ENCODE measurements around the gene COL27A1. TPM values are rescaled to one million over a fixed set of nuclear protein-coding genes. Genes with fewer than 3 reads are reported as not detected.
"Not testable (repeated sequence)": the region's sequence is repeated elsewhere in the genome, so short reads cannot be mapped to it uniquely, and the experiment has no call there.

The COL27A1 gene
- total and polyA plus RNA-seq, 2 donors (not counting 1 experiment from before 2014, with no cell fraction given) = 0.16 to 0.27 TPM

DNA sequence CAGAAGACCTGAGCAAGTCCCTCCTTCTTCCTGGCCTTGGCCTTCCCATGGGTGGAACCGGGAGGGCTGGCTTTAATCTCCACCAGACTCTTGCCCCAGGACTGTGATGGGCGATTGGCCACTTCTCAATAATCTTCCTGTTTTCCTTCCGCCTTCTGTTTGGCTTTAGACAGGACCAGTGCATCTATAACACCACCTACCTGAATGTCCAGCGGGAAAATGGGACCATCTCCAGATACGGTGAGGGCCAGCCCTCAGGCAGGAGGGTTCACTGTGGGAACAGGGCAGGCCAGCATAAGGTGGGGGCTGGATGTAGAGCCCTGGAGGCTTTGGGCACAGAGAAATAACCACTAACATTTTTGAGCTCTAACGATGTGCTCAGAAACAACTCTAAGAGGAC, 168.5 kb downstream of the COL27A1 start:
- H3K4me1 ChIP-seq (ENCODE audit: control insufficient read depth in 2 of 2, insufficient read depth in 2 of 2, low read length in 2 of 2); DNase-seq; H4K20me1 ChIP-seq (ENCODE audit: control insufficient read depth, insufficient read depth, low read length, poor library complexity, severe bottlenecking); H3K36me3 ChIP-seq (replicated peaks in 1 of 2; ENCODE audit: control extremely low read depth in 1 of 2, control insufficient read depth in 1 of 2, extremely low read depth in 1 of 2, insufficient read depth in 2 of 2, low read length in 1 of 2); H3K27ac Mint-ChIP-seq; intact Hi-C loops (cut with micrococcal nuclease); H3K4me3 ChIP-seq (ENCODE audit: control extremely low read depth in 1 of 5, extremely low read depth in 1 of 5, insufficient read depth in 1 of 5, low read depth in 2 of 5, low read length in 4 of 5); H3K79me2 ChIP-seq (ENCODE audit: control insufficient read depth, insufficient read depth, low read length); ATAC-seq (ENCODE audit: low read depth); H3K4me1 Mint-ChIP-seq; H3K4me2 ChIP-seq (replicated peaks; ENCODE audit: low read depth, low read length, poor library complexity, severe bottlenecking); H3K9ac ChIP-seq (ENCODE audit: low read length); H3K9me3 ChIP-seq (ENCODE audit: control extremely low read depth in 1 of 3, control insufficient read depth in 2 of 3, insufficient read depth in 1 of 3, low read length in 2 of 3); H3K27me3 Mint-ChIP-seq; H2AFZ ChIP-seq (ENCODE audit: insufficient read depth, low read depth, low read length, poor library complexity, severe bottlenecking); H3K4me3 Mint-ChIP-seq; CTCF ChIA-PET; POLR2A ChIA-PET; H3K27me3 ChIP-seq (replicated peaks in 1 of 4; ENCODE audit: control extremely low read depth in 1 of 4, control insufficient read depth in 3 of 4, insufficient read depth in 4 of 4, low read length in 3 of 4); H3K27ac ChIP-seq (ENCODE audit: low read length in 2 of 2); H3K9me3 Mint-ChIP-seq (ENCODE audit: insufficient read depth): not testable (repeated sequence)
- 80% methylated on average over 3 of the region's 6 CpGs for WGBS (ENCODE audit: insufficient coverage)

DNA sequence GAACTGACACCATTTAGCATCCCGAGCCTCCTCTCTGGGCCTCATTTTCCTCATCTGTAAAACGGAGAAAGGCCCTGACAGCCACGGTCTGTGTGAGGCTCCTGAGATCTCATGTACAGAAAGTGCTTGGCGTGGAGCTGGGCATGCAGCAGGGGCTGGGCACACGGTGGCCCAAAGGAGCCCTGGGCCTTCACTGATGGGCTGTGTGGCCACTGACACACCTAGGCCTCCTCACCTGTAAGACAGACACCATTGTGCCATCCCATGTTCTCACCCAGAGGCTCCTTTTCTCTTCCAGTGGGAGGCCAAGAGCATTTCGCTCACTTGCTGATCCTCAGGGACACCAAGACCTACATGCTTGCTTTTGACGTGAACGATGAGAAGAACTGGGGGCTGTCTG, 169.2 kb downstream of the COL27A1 start:
- H3K4me1 Mint-ChIP-seq = no peaks in the 10 kb centered on the region
- H3K27me3 Mint-ChIP-seq = no peaks in the 10 kb centered on the region
- Histone ChIP-seq H3K4me3 (ENCODE audit: control extremely low read depth in 1 of 5, extremely low read depth in 1 of 5, insufficient read depth in 1 of 5, low read depth in 2 of 5, low read length in 4 of 5) (no peak overlapping the region), H3K36me3 (replicated peaks in 1 of 2; ENCODE audit: control extremely low read depth in 1 of 2, control insufficient read depth in 1 of 2, extremely low read depth in 1 of 2, insufficient read depth in 2 of 2, low read length in 1 of 2) (no peaks in the 10 kb centered on the region), H3K4me2 (replicated peaks; ENCODE audit: low read depth, low read length, poor library complexity, severe bottlenecking) (no peak overlapping the region), H3K79me2 (ENCODE audit: control insufficient read depth, insufficient read depth, low read length) (no peaks in the 10 kb centered on the region), H3K9me3 (ENCODE audit: control extremely low read depth in 1 of 3, control insufficient read depth in 2 of 3, insufficient read depth in 1 of 3, low read length in 2 of 3) (peaks cover 0 to 4% (median 0%) of the 10 kb centered on the region in 3 donors), H4K20me1 (ENCODE audit: control insufficient read depth, insufficient read depth, low read length, poor library complexity, severe bottlenecking) (no peaks in the 10 kb centered on the region), H3K27me3 (replicated peaks in 1 of 4; ENCODE audit: control extremely low read depth in 1 of 4, control insufficient read depth in 3 of 4, insufficient read depth in 4 of 4, low read length in 3 of 4) (peaks cover 0 to 5% (median 0%) of the 10 kb centered on the region in 4 experiments), H3K9ac (ENCODE audit: low read length) (no peak overlapping the region), H3K27ac (ENCODE audit: low read length in 2 of 2) (no peak overlapping the region), H2AFZ (ENCODE audit: insufficient read depth, low read depth, low read length, poor library complexity, severe bottlenecking) (no peak overlapping the region), H3K4me1 (ENCODE audit: control insufficient read depth in 2 of 2, insufficient read depth in 2 of 2, low read length in 2 of 2) (no peaks in the 10 kb centered on the region)
- H3K9me3 Mint-ChIP-seq (ENCODE audit: insufficient read depth) = no peaks in the 10 kb centered on the region
- no peak overlapping the region for H3K4me3 Mint-ChIP-seq
- WGBS (ENCODE audit: insufficient coverage) = 94% methylated on average over 6 of the region's 8 CpGs
- CTCF ChIA-PET = interaction anchor here (0.5 kb wide), 1 partner anchor 30 kb away, joined by 3 read pairs; no protein-coding TSS in a partner anchor
- H3K27ac Mint-ChIP-seq = no peak overlapping the region
- ATAC-seq (ENCODE audit: low read depth) = no peak
- no peak for TF ChIP-seq EZH2 (IDR thresholded peaks at IDR 0.05; ENCODE audit: borderline replicate concordance, insufficient read depth, low read depth, low read length, poor library complexity, severe bottlenecking)
- TF ChIP-seq, protein P1, sequence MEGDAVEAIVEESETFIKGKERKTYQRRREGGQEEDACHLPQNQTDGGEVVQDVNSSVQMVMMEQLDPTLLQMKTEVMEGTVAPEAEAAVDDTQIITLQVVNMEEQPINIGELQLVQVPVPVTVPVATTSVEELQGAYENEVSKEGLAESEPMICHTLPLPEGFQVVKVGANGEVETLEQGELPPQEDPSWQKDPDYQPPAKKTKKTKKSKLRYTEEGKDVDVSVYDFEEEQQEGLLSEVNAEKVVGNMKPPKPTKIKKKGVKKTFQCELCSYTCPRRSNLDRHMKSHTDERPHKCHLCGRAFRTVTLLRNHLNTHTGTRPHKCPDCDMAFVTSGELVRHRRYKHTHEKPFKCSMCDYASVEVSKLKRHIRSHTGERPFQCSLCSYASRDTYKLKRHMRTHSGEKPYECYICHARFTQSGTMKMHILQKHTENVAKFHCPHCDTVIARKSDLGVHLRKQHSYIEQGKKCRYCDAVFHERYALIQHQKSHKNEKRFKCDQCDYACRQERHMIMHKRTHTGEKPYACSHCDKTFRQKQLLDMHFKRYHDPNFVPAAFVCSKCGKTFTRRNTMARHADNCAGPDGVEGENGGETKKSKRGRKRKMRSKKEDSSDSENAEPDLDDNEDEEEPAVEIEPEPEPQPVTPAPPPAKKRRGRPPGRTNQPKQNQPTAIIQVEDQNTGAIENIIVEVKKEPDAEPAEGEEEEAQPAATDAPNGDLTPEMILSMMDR (IDR thresholded peaks at IDR 0.05) = no peak
- intact Hi-C loops (cut with micrococcal nuclease) = no loop called here
- DNase-seq = no peak
- POLR2A ChIA-PET = no interaction called here

DNA sequence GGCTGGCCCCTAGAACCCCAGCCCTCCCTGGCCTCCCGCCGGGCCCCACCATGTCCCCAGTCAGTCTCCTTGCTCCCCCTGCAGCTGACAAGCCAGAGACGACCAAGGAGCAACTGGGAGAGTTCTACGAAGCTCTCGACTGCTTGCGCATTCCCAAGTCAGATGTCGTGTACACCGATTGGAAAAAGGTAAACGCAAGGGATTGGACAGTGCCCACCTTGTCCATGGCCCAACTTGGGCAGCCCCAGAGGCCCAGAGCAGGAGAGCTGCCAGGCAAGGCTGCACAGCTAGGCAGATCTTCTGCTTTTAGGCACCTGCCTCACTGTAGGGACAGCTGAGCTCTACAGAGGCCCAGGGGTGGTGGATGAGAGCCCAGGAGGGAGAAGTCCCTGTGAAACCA, 169.6 kb downstream of the COL27A1 start:
- H3K79me2 ChIP-seq (ENCODE audit: control insufficient read depth, insufficient read depth, low read length); H3K9me3 ChIP-seq (ENCODE audit: control extremely low read depth in 1 of 3, control insufficient read depth in 2 of 3, insufficient read depth in 1 of 3, low read length in 2 of 3); ATAC-seq (ENCODE audit: low read depth); H3K4me3 Mint-ChIP-seq; H3K4me2 ChIP-seq (replicated peaks; ENCODE audit: low read depth, low read length, poor library complexity, severe bottlenecking); H3K9me3 Mint-ChIP-seq (ENCODE audit: insufficient read depth); intact Hi-C loops (cut with micrococcal nuclease); H3K27me3 ChIP-seq (replicated peaks in 1 of 4; ENCODE audit: control extremely low read depth in 1 of 4, control insufficient read depth in 3 of 4, insufficient read depth in 4 of 4, low read length in 3 of 4); POLR2A ChIA-PET; H3K27me3 Mint-ChIP-seq; H2AFZ ChIP-seq (ENCODE audit: insufficient read depth, low read depth, low read length, poor library complexity, severe bottlenecking); H3K36me3 ChIP-seq (replicated peaks in 1 of 2; ENCODE audit: control extremely low read depth in 1 of 2, control insufficient read depth in 1 of 2, extremely low read depth in 1 of 2, insufficient read depth in 2 of 2, low read length in 1 of 2); H3K4me1 ChIP-seq (ENCODE audit: control insufficient read depth in 2 of 2, insufficient read depth in 2 of 2, low read length in 2 of 2); DNase-seq; H3K4me3 ChIP-seq (ENCODE audit: control extremely low read depth in 1 of 5, extremely low read depth in 1 of 5, insufficient read depth in 1 of 5, low read depth in 2 of 5, low read length in 4 of 5); H3K27ac ChIP-seq (ENCODE audit: low read length in 2 of 2); H3K9ac ChIP-seq (ENCODE audit: low read length); H3K4me1 Mint-ChIP-seq; H4K20me1 ChIP-seq (ENCODE audit: control insufficient read depth, insufficient read depth, low read length, poor library complexity, severe bottlenecking); H3K27ac Mint-ChIP-seq: not testable (repeated sequence)
- WGBS (ENCODE audit: insufficient coverage) = 100% methylated on average over 6 of the region's 9 CpGs
- CTCF ChIA-PET = interaction anchor here (0.5 to 0.6 kb wide), 2 partner anchors 31 to 80 kb away, joined by 3 read pairs; no protein-coding TSS in a partner anchor
